Measurements from ENCODE around the gene RDX.

The RDX gene

DNA sequence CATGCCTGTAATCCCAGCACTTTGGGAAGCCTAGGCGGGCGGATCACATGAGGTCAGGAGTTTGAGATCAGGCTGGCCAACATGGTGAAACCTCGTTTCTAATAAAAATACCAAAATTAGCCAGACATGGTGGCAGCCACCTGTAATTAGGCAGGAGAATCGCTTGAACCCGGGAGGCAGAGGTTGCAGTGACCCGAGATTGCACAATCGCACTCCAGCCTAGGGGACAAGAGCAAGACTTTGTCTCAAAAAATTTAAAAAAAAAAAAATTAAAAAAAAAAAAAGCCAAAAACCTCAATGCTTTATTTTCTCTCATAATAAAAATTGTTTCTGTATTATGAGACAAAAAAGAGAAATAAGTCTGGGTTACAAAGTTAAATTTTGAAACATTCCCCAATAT is 54.2 kb downstream of the RDX start:
- no peaks in the 10 kb centered on the region for H3K79me2 ChIP-seq (ENCODE audit: insufficient read depth, low read length)
- no peaks in the 10 kb centered on the region for H3K36me3 ChIP-seq (ENCODE audit: low read length)
- no peaks in the 10 kb centered on the region for H3K27me3 ChIP-seq (ENCODE audit: low read length)
- H3K27ac ChIP-seq (ENCODE audit: low read depth, low read length): no peak overlapping the region
- H4K20me1 ChIP-seq (ENCODE audit: low read depth, low read length): no peaks in the 10 kb centered on the region
- H3F3A ChIP-seq (ENCODE audit: insufficient read depth): no peaks in the 10 kb centered on the region
- no peak overlapping the region for H3K4me2 ChIP-seq (ENCODE audit: low read depth, low read length, poor library complexity, severe bottlenecking)
- no peak overlapping the region for H3K9ac ChIP-seq (ENCODE audit: low read length)
- no peak for TF ChIP-seq EZH2phosphoT487 (conservative IDR thresholded peaks at IDR 0.05; ENCODE audit: low read length)
- TF ChIP-seq, protein P1, sequence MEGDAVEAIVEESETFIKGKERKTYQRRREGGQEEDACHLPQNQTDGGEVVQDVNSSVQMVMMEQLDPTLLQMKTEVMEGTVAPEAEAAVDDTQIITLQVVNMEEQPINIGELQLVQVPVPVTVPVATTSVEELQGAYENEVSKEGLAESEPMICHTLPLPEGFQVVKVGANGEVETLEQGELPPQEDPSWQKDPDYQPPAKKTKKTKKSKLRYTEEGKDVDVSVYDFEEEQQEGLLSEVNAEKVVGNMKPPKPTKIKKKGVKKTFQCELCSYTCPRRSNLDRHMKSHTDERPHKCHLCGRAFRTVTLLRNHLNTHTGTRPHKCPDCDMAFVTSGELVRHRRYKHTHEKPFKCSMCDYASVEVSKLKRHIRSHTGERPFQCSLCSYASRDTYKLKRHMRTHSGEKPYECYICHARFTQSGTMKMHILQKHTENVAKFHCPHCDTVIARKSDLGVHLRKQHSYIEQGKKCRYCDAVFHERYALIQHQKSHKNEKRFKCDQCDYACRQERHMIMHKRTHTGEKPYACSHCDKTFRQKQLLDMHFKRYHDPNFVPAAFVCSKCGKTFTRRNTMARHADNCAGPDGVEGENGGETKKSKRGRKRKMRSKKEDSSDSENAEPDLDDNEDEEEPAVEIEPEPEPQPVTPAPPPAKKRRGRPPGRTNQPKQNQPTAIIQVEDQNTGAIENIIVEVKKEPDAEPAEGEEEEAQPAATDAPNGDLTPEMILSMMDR (IDR thresholded peaks at IDR 0.05; ENCODE audit: insufficient read depth, low read length, poor library complexity, severe bottlenecking): no peak
- H3K9me3 ChIP-seq (ENCODE audit: insufficient read depth, low read length): no peaks in the 10 kb centered on the region
- no peak overlapping the region for H3K4me3 ChIP-seq (ENCODE audit: insufficient read depth, low read length, poor library complexity, severe bottlenecking)
- no peak overlapping the region for H2AFZ ChIP-seq (ENCODE audit: low read depth, low read length, severe bottlenecking)
- no peaks in the 10 kb centered on the region for H3K9me2 ChIP-seq (replicated peaks; ENCODE audit: insufficient read depth, low read length)

- no peak overlapping the region for H3K4me3 ChIP-seq (ENCODE audit: insufficient read depth, low read length, poor library complexity, severe bottlenecking)
Observed at GRCh38 chr11:110235966-110236365, 60.4 kb downstream of the RDX start.

DNA sequence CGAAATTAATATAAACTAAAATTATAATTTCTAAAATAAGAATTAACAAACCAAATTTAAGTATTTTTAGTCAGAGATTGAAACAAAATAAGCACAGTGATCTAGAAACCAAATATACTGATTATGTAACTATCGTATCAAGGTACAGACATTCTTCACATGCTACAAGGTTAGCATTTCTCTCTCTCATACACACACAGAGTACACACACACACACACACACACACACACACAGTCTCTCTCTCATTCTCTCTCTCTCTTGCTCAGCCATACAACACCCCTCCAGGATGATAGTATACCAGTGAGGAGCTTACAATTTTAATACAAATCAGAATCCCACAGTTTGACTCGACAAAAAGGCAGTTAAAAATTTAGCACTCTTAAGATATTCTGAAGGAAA is 66.0 kb downstream of the RDX start:
- Histone ChIP-seq H4K20me1 (ENCODE audit: low read depth, low read length) (no peaks in the 10 kb centered on the region), H3K36me3 (ENCODE audit: low read length) (no peaks in the 10 kb centered on the region), H3K27ac (ENCODE audit: low read depth, low read length) (no peak overlapping the region), H3K4me2 (ENCODE audit: low read depth, low read length, poor library complexity, severe bottlenecking) (no peak overlapping the region), H3K9me2 (replicated peaks; ENCODE audit: insufficient read depth, low read length) (no peaks in the 10 kb centered on the region), H3K79me2 (ENCODE audit: insufficient read depth, low read length) (no peaks in the 10 kb centered on the region), H3K9me3 (ENCODE audit: insufficient read depth, low read length) (no peaks in the 10 kb centered on the region), H3K27me3 (ENCODE audit: low read length) (no peaks in the 10 kb centered on the region), H2AFZ (ENCODE audit: low read depth, low read length, severe bottlenecking) (no peak overlapping the region), H3F3A (ENCODE audit: insufficient read depth) (no peaks in the 10 kb centered on the region), H3K9ac (ENCODE audit: low read length) (no peak overlapping the region), H3K4me3 (ENCODE audit: insufficient read depth, low read length, poor library complexity, severe bottlenecking) (no peak overlapping the region)
- TF ChIP-seq EZH2phosphoT487 (conservative IDR thresholded peaks at IDR 0.05; ENCODE audit: low read length): no peak
- TF ChIP-seq, protein P1 (IDR thresholded peaks at IDR 0.05; ENCODE audit: insufficient read depth, low read length, poor library complexity, severe bottlenecking): no peak

More at GRCh38 chr11:110235966-110236365, 60.4 kb downstream of the RDX start:
- Histone ChIP-seq H3K9me2 (replicated peaks; ENCODE audit: insufficient read depth, low read length) (no peaks in the 10 kb centered on the region), H3K9me3 (ENCODE audit: insufficient read depth, low read length) (no peaks in the 10 kb centered on the region), H3K27me3 (ENCODE audit: low read length) (no peaks in the 10 kb centered on the region), H3K79me2 (ENCODE audit: insufficient read depth, low read length) (no peaks in the 10 kb centered on the region), H3F3A (ENCODE audit: insufficient read depth) (no peaks in the 10 kb centered on the region), H3K27ac (ENCODE audit: low read depth, low read length) (no peak overlapping the region), H3K9ac (ENCODE audit: low read length) (no peak overlapping the region), H2AFZ (ENCODE audit: low read depth, low read length, severe bottlenecking) (no peak overlapping the region), H3K4me2 (ENCODE audit: low read depth, low read length, poor library complexity, severe bottlenecking) (no peak overlapping the region), H4K20me1 (ENCODE audit: low read depth, low read length) (no peaks in the 10 kb centered on the region), H3K36me3 (ENCODE audit: low read length) (no peaks in the 10 kb centered on the region)
- no peak for TF ChIP-seq EZH2phosphoT487 (conservative IDR thresholded peaks at IDR 0.05; ENCODE audit: low read length)
- TF ChIP-seq, protein P1 (IDR thresholded peaks at IDR 0.05; ENCODE audit: insufficient read depth, low read length, poor library complexity, severe bottlenecking): no peak

All from SU-DHL-6 (cell line).